ENCODE results near the gene DCUN1D2. TPM values are rescaled to one million over a fixed set of nuclear protein-coding genes. Genes with fewer than 3 reads are reported as not detected.

Gene DCUN1D2
- total and polyA plus RNA-seq, 4 donors = 7.4 to 28.2 (median 16.6) TPM

- Histone ChIP-seq H3K27ac (ENCODE audit: low read depth in 1 of 2, low read length in 2 of 2) (no peak overlapping the region), H3K36me3 (ENCODE audit: control insufficient read depth in 1 of 2, insufficient read depth in 2 of 2, low read length in 1 of 2) (no peaks in the 10 kb centered on the region), H3K4me3 (ENCODE audit: low read length in 2 of 2) (no peak overlapping the region), H3K27me3 (ENCODE audit: control insufficient read depth in 1 of 2, insufficient read depth in 2 of 2, low read length in 1 of 2) (no peaks in the 10 kb centered on the region), H3K9me3 (ENCODE audit: control insufficient read depth, low read length) (no peaks in the 10 kb centered on the region), H3K4me1 (ENCODE audit: control insufficient read depth in 1 of 2, insufficient read depth in 2 of 2, low read length in 2 of 2) (no peaks in the 10 kb centered on the region)
- intact Hi-C loops (cut with DNase I) = no loop called here
- DNase-seq = peak in 1 of 2 donors; percentile 70
- 86 to 89% methylated on average over 28 of the region's 28 CpGs for WGBS, 2 donors
- ATAC-seq (ENCODE audit: low FRiP score) = no peak
These were observed 73.3 kb downstream of the DCUN1D2 start for GRCh38 chr13:113417008-113417751.

GRCh38 chr13:113415825-113416224, 74.7 kb downstream of the DCUN1D2 start:
- Histone ChIP-seq H3K27me3 (ENCODE audit: control insufficient read depth in 1 of 2, insufficient read depth in 2 of 2, low read length in 1 of 2) (no peaks in the 10 kb centered on the region), H3K4me3 (ENCODE audit: low read length in 2 of 2) (no peak overlapping the region), H3K4me1 (ENCODE audit: control insufficient read depth in 1 of 2, insufficient read depth in 2 of 2, low read length in 2 of 2) (no peaks in the 10 kb centered on the region), H3K9me3 (ENCODE audit: control insufficient read depth, low read length) (no peaks in the 10 kb centered on the region), H3K36me3 (ENCODE audit: control insufficient read depth in 1 of 2, insufficient read depth in 2 of 2, low read length in 1 of 2) (no peaks in the 10 kb centered on the region), H3K27ac (ENCODE audit: low read depth in 1 of 2, low read length in 2 of 2) (no peak overlapping the region)
- intact Hi-C loops (cut with DNase I) = no loop called here
- DNase-seq (peak in 1 of 2 donors; percentile 51), ATAC-seq (ENCODE audit: low FRiP score) (no peak)
- 73 to 83% methylated on average over 8 of the region's 8 CpGs for WGBS, 2 donors

- WGBS, 2 donors = 94 to 96% methylated on average over 15 of the region's 15 CpGs
- Histone ChIP-seq H3K9me3 (ENCODE audit: control insufficient read depth, low read length) (no peaks in the 10 kb centered on the region), H3K4me1 (ENCODE audit: control insufficient read depth in 1 of 2, insufficient read depth in 2 of 2, low read length in 2 of 2) (peaks cover 0 to 1% of the 10 kb centered on the region in 2 donors)
These were observed 75.5 kb downstream of the DCUN1D2 start for GRCh38 chr13:113415032-113415431.

GRCh38 chr13:113414335-113414734, 76.2 kb downstream of the DCUN1D2 start:
- WGBS, 2 donors = 20 to 28% methylated on average over 7 to 8 of the region's 8 CpGs
- intact Hi-C loops (cut with DNase I) = loop anchor here in 1 of 2 donors (5.0 kb wide), 1 partner anchor 78 kb away; the partner anchor contains the start of gene DCUN1D2
- Histone ChIP-seq H3K4me1 (ENCODE audit: control insufficient read depth in 1 of 2, insufficient read depth in 2 of 2, low read length in 2 of 2) (peaks cover 0 to 1% of the 10 kb centered on the region in 2 donors), H3K9me3 (ENCODE audit: control insufficient read depth, low read length) (no peaks in the 10 kb centered on the region), H3K4me3 (ENCODE audit: low read length in 2 of 2) (no peak overlapping the region), H3K36me3 (ENCODE audit: control insufficient read depth in 1 of 2, insufficient read depth in 2 of 2, low read length in 1 of 2) (no peaks in the 10 kb centered on the region), H3K27ac (ENCODE audit: low read depth in 1 of 2, low read length in 2 of 2) (peak overlapping the region; percentile 18 to 100), H3K27me3 (ENCODE audit: control insufficient read depth in 1 of 2, insufficient read depth in 2 of 2, low read length in 1 of 2) (no peaks in the 10 kb centered on the region)
- DNase-seq = no peak
- ATAC-seq (ENCODE audit: low FRiP score) = no peak

More at GRCh38 chr13:113415032-113415431, 75.5 kb downstream of the DCUN1D2 start:
- Histone ChIP-seq H3K27ac (ENCODE audit: low read depth in 1 of 2, low read length in 2 of 2) (peak overlapping the region in 1 of 2 donors; percentile 86), H3K27me3 (ENCODE audit: control insufficient read depth in 1 of 2, insufficient read depth in 2 of 2, low read length in 1 of 2) (no peaks in the 10 kb centered on the region), H3K4me3 (ENCODE audit: low read length in 2 of 2) (no peak overlapping the region), H3K36me3 (ENCODE audit: control insufficient read depth in 1 of 2, insufficient read depth in 2 of 2, low read length in 1 of 2) (no peaks in the 10 kb centered on the region)
- intact Hi-C loops (cut with DNase I) = no loop called here
- DNase-seq (peak in 1 of 2 donors; percentile 64), ATAC-seq (ENCODE audit: low FRiP score) (no peak)

GRCh38 chr13:113413898-113414282, 76.6 kb downstream of the DCUN1D2 start:
- H3K4me3 ChIP-seq (ENCODE audit: low read length in 2 of 2) = no peak overlapping the region
- H3K36me3 ChIP-seq (ENCODE audit: control insufficient read depth in 1 of 2, insufficient read depth in 2 of 2, low read length in 1 of 2) = no peaks in the 10 kb centered on the region
- H3K27me3 ChIP-seq (ENCODE audit: control insufficient read depth in 1 of 2, insufficient read depth in 2 of 2, low read length in 1 of 2) = no peaks in the 10 kb centered on the region
- intact Hi-C loops (cut with DNase I) = loop anchor here in 1 of 2 donors (5.0 kb wide), 1 partner anchor 78 kb away; the partner anchor contains the start of gene DCUN1D2
- H3K4me1 ChIP-seq (ENCODE audit: control insufficient read depth in 1 of 2, insufficient read depth in 2 of 2, low read length in 2 of 2) = peaks cover 0 to 1% of the 10 kb centered on the region in 2 donors
- no peaks in the 10 kb centered on the region for H3K9me3 ChIP-seq (ENCODE audit: control insufficient read depth, low read length)
- DNase-seq (peak; percentile 83 to 87), ATAC-seq (ENCODE audit: low FRiP score) (peak; percentile 79)
- peak overlapping the region; percentile 18 to 100 for H3K27ac ChIP-seq (ENCODE audit: low read depth in 1 of 2, low read length in 2 of 2)
- 5% methylated on average over 9 of the region's 9 CpGs for WGBS, 2 donors

GRCh38 chr13:113413178-113413897, 77.2 kb downstream of the DCUN1D2 start:
- intact Hi-C loops (cut with DNase I) = loop anchor here in 1 of 2 donors (5.0 kb wide), 1 partner anchor 79 kb away; the partner anchor contains the start of gene DCUN1D2
- DNase-seq (peak; percentile 78 to 90), ATAC-seq (ENCODE audit: low FRiP score) (peak; percentile 89)
- Histone ChIP-seq H3K36me3 (ENCODE audit: control insufficient read depth in 1 of 2, insufficient read depth in 2 of 2, low read length in 1 of 2) (no peaks in the 10 kb centered on the region), H3K27me3 (ENCODE audit: control insufficient read depth in 1 of 2, insufficient read depth in 2 of 2, low read length in 1 of 2) (no peaks in the 10 kb centered on the region), H3K4me3 (ENCODE audit: low read length in 2 of 2) (no peak overlapping the region), H3K27ac (ENCODE audit: low read depth in 1 of 2, low read length in 2 of 2) (peak overlapping the region in 1 of 2 donors; percentile 100), H3K4me1 (ENCODE audit: control insufficient read depth in 1 of 2, insufficient read depth in 2 of 2, low read length in 2 of 2) (peaks cover 0 to 1% of the 10 kb centered on the region in 2 donors), H3K9me3 (ENCODE audit: control insufficient read depth, low read length) (no peaks in the 10 kb centered on the region)
- WGBS, 2 donors = 53 to 56% methylated on average over 32 of the region's 32 CpGs

GRCh38 chr13:113412440-113412839, 78.1 kb downstream of the DCUN1D2 start:
- WGBS, 2 donors = 98% methylated on average over 23 to 27 of the region's 27 CpGs
- no peaks in the 10 kb centered on the region for H3K9me3 ChIP-seq (ENCODE audit: control insufficient read depth, low read length)
- peak overlapping the region in 1 of 2 donors; percentile 43 for H3K27ac ChIP-seq (ENCODE audit: low read depth in 1 of 2, low read length in 2 of 2)
- H3K36me3 ChIP-seq (ENCODE audit: control insufficient read depth in 1 of 2, insufficient read depth in 2 of 2, low read length in 1 of 2) = no peaks in the 10 kb centered on the region
- DNase-seq = peak; percentile 33 to 71
- H3K4me3 ChIP-seq (ENCODE audit: low read length in 2 of 2) = no peak overlapping the region
- intact Hi-C loops (cut with DNase I) = loop anchor here in 1 of 2 donors (5.0 kb wide), 1 partner anchor 80 kb away; the partner anchor contains the start of gene DCUN1D2
- H3K27me3 ChIP-seq (ENCODE audit: control insufficient read depth in 1 of 2, insufficient read depth in 2 of 2, low read length in 1 of 2) = no peaks in the 10 kb centered on the region
- peaks cover 0 to 1% of the 10 kb centered on the region in 2 donors for H3K4me1 ChIP-seq (ENCODE audit: control insufficient read depth in 1 of 2, insufficient read depth in 2 of 2, low read length in 2 of 2)
- no peak for ATAC-seq (ENCODE audit: low FRiP score)

GRCh38 chr13:113411216-113412023, 79.1 kb downstream of the DCUN1D2 start:
- intact Hi-C loops (cut with DNase I) = loop anchor here in 1 of 2 donors (5.0 kb wide), 1 partner anchor 81 kb away; the partner anchor contains the start of gene DCUN1D2
- Histone ChIP-seq H3K9me3 (ENCODE audit: control insufficient read depth, low read length) (no peaks in the 10 kb centered on the region), H3K4me3 (ENCODE audit: low read length in 2 of 2) (no peak overlapping the region), H3K4me1 (ENCODE audit: control insufficient read depth in 1 of 2, insufficient read depth in 2 of 2, low read length in 2 of 2) (peaks cover 0 to 1% of the 10 kb centered on the region in 2 donors), H3K27me3 (ENCODE audit: control insufficient read depth in 1 of 2, insufficient read depth in 2 of 2, low read length in 1 of 2) (no peaks in the 10 kb centered on the region), H3K27ac (ENCODE audit: low read depth in 1 of 2, low read length in 2 of 2) (peak overlapping the region; percentile 79 to 84), H3K36me3 (ENCODE audit: control insufficient read depth in 1 of 2, insufficient read depth in 2 of 2, low read length in 1 of 2) (no peaks in the 10 kb centered on the region)
- 60 to 66% methylated on average over 30 of the region's 30 CpGs for WGBS, 2 donors
- DNase-seq (peak; percentile 71 to 91), ATAC-seq (ENCODE audit: low FRiP score) (peak; percentile 4)
